IMR-90 (cell line): Measurements from ENCODE around the gene GLMP. TPM values are rescaled to one million over a fixed set of nuclear protein-coding genes. Genes with fewer than 3 reads are reported as not detected.
A peak's percentile ranks its signal among the peaks of the same experiment; 100 is the strongest.

ENCODE experiments used
- ATAC-seq: fragments of 200-7000 bp; cut with Tn5 transposase; 2 replicates; pipeline ENCODE4 v1.9.1; 2020; ENCODE audit warnings: low read depth, mild to moderate bottlenecking, moderate library complexity
- BruUV-seq: library from RNA; stranded (reverse); fragments of 400-500 nt; replicated peaks from 2 replicates; lab custom pipeline; 2021; lab: Mats Ljungman, UMichigan
- CTCF ChIA-PET: fragments of 300-600 bp; formaldehyde crosslinking; extraction: SDS; loops from one replicate; lab custom pipeline; 2021; ENCODE audit warnings: antibody characterized with exemption; lab: Yijun Ruan, JAX
- POLR2A ChIA-PET: fragments of 300-600 bp; sonication (Branson Sonifier 250); formaldehyde crosslinking; loops from one replicate; lab custom pipeline; 2022; ENCODE audit warnings: antibody characterized with exemption; ENCODE audit not compliant: unreplicated experiment; lab: Charles Lee
- DNase-seq: peaks from one replicate; pipeline ENCODE4 v3.0.0; 2013
- H2AFZ ChIP-seq: replicated peaks from 2 replicates; pipeline ENCODE3; 2013; ENCODE audit warnings: low read length, mild to moderate bottlenecking; ENCODE audit not compliant: poor library complexity
- H2AK5ac ChIP-seq: 2 replicates; pipeline ENCODE4 v1.6.1; 2013; ENCODE audit warnings: low read depth, low read length, inconsistent platforms
- H2AK9ac ChIP-seq: replicated peaks from 2 replicates; pipeline ENCODE3; 2013; ENCODE audit warnings: mild to moderate bottlenecking, low read depth, low read length, moderate library complexity; ENCODE audit not compliant: poor library complexity
- H2BK120ac ChIP-seq: 2 replicates; pipeline ENCODE4 v1.6.1; 2013; ENCODE audit warnings: low read depth, low read length, inconsistent platforms
- H2BK15ac ChIP-seq: 3 replicates; pipeline ENCODE4 v1.6.1; 2013; ENCODE audit warnings: low read depth, low read length, inconsistent platforms
- H2BK20ac ChIP-seq: 2 replicates; pipeline ENCODE4 v1.6.1; 2013; ENCODE audit warnings: low read depth, mild to moderate bottlenecking, inconsistent platforms, low read length, moderate library complexity
- H2BK5ac ChIP-seq: 2 replicates; pipeline ENCODE4 v1.6.1; 2013; ENCODE audit warnings: mild to moderate bottlenecking, low read depth, low read length, inconsistent platforms; ENCODE audit not compliant: poor library complexity, severe bottlenecking
- H3K14ac ChIP-seq: replicated peaks from 2 replicates; pipeline ENCODE4 v1.6.1; 2013; ENCODE audit warnings: low read depth, low read length, inconsistent platforms
- H3K18ac ChIP-seq: 2 replicates; pipeline ENCODE4 v1.6.1; 2013; ENCODE audit warnings: low read depth, low read length, control low read depth
- H3K23ac ChIP-seq: 2 replicates; pipeline ENCODE4 v1.6.1; 2013; ENCODE audit warnings: low read depth, low read length, inconsistent platforms
- H3K27ac ChIP-seq: 2 replicates; pipeline ENCODE4 v1.5.1; 2013; ENCODE audit warnings: mild to moderate bottlenecking, control low read depth, low read length; ENCODE audit not compliant: insufficient read depth
- H3K27me3 ChIP-seq: 2 replicates; pipeline ENCODE4 v1.6.1; 2013; ENCODE audit warnings: low read length; ENCODE audit not compliant: control insufficient read depth, insufficient read depth
- H3K36me3 ChIP-seq: 2 replicates; pipeline ENCODE4 v1.6.1; 2013; ENCODE audit warnings: low read length, mixed read lengths; ENCODE audit not compliant: control insufficient read depth, insufficient read depth
- H3K4ac ChIP-seq: 2 replicates; pipeline ENCODE4 v1.6.1; 2013; ENCODE audit warnings: low read depth, low read length, inconsistent platforms
- H3K4me1 ChIP-seq: 2 replicates; pipeline ENCODE4 v1.6.1; 2013; ENCODE audit warnings: low read length, mixed read lengths; ENCODE audit not compliant: control insufficient read depth, insufficient read depth
- H3K4me2 ChIP-seq: 2 replicates; pipeline ENCODE4 v1.6.1; 2013; ENCODE audit warnings: low read depth, mild to moderate bottlenecking, control low read depth, low read length, moderate library complexity
- H3K4me3 ChIP-seq: 2 replicates; pipeline ENCODE4 v1.5.1; 2013; ENCODE audit warnings: low read depth, mild to moderate bottlenecking, control low read depth, low read length, moderate library complexity; ENCODE audit not compliant: insufficient read depth
- H3K56ac ChIP-seq: 2 replicates; pipeline ENCODE4 v1.6.1; 2013; ENCODE audit warnings: low read length, inconsistent platforms; ENCODE audit not compliant: insufficient read depth; ENCODE audit errors: extremely low read depth
- H3K79me1 ChIP-seq, 2 experiments: 2 replicates each; pipeline ENCODE4 v1.6.1; 2013; ENCODE audit warnings: low read length in 2 of 2, inconsistent platforms in 1 of 2, low read depth in 1 of 2
- H3K9ac ChIP-seq: 2 replicates; pipeline ENCODE4 v1.6.1; 2013; ENCODE audit warnings: low read depth, low read length, control low read depth
- H3K9me1 ChIP-seq: 2 replicates; pipeline ENCODE4 v1.6.1; 2013; ENCODE audit warnings: low read length, inconsistent platforms; ENCODE audit not compliant: insufficient read depth
- H3K9me3 ChIP-seq: 2 replicates; pipeline ENCODE4 v1.6.1; 2013; ENCODE audit warnings: low read length; ENCODE audit not compliant: control insufficient read depth, insufficient read depth
- H4K20me1 ChIP-seq: 2 replicates; pipeline ENCODE4 v1.6.1; 2013; ENCODE audit warnings: low read length, inconsistent platforms; ENCODE audit not compliant: insufficient read depth
- H4K5ac ChIP-seq: 2 replicates; pipeline ENCODE4 v1.6.1; 2013; ENCODE audit warnings: mild to moderate bottlenecking, low read depth, low read length, control low read depth
- H4K8ac ChIP-seq, 2 experiments: 2 replicates each; pipeline ENCODE4 v1.6.1; 2013; ENCODE audit warnings: low read depth in 2 of 2, low read length in 2 of 2, control low read depth in 1 of 2, inconsistent platforms in 1 of 2
- H4K91ac ChIP-seq: 2 replicates; pipeline ENCODE4 v1.6.1; 2013; ENCODE audit warnings: low read depth, low read length, inconsistent platforms; ENCODE audit not compliant: insufficient read depth
- CEBPB ChIP-seq: IDR thresholded peaks from 2 replicates; pipeline ENCODE4 v1.6.1; 2012; ENCODE audit warnings: low read depth, low read length, improper control_type of control experiment
- FOS ChIP-seq: fragments of 150-350 bp; IDR thresholded peaks from 2 replicates; pipeline ENCODE4 v1.6.1; 2016; ENCODE audit warnings: low read depth, low read length
- MAFK ChIP-seq: IDR thresholded peaks from 2 replicates; pipeline ENCODE4 v1.6.1; 2012; ENCODE audit warnings: low read depth, low read length, improper control_type of control experiment
- MAZ ChIP-seq: IDR thresholded peaks from 2 replicates; pipeline ENCODE4 v1.6.1; 2012; ENCODE audit warnings: low read depth, mild to moderate bottlenecking, low read length, improper control_type of control experiment, moderate library complexity, borderline replicate concordance
- MXI1 ChIP-seq: IDR thresholded peaks from 2 replicates; pipeline ENCODE4 v1.6.1; 2012; ENCODE audit warnings: low read depth, mild to moderate bottlenecking, low read length, moderate library complexity, borderline replicate concordance
- NFE2L2 ChIP-seq: fragments of 150-350 bp; IDR thresholded peaks from 2 replicates; pipeline ENCODE4 v1.6.1; 2016; ENCODE audit warnings: low read depth, mild to moderate bottlenecking, low read length
- POLR2A ChIP-seq: IDR thresholded peaks from 2 replicates; pipeline ENCODE4 v1.6.1; 2012; ENCODE audit warnings: mild to moderate bottlenecking, low read depth, low read length
- RAD21 ChIP-seq: IDR thresholded peaks from 2 replicates; pipeline ENCODE4 v1.6.1; 2012; ENCODE audit warnings: low read length, improper control_type of control experiment
- RCOR1 ChIP-seq: IDR thresholded peaks from 2 replicates; pipeline ENCODE4 v1.6.1; 2012; ENCODE audit warnings: mild to moderate bottlenecking, low read length, improper control_type of control experiment; ENCODE audit not compliant: insufficient replicate concordance
- RFX5 ChIP-seq: IDR thresholded peaks from 2 replicates; pipeline ENCODE4 v1.8.0; 2012; ENCODE audit warnings: low read depth, mild to moderate bottlenecking, low read length, moderate library complexity
- SMC3 ChIP-seq: fragments of 150-350 bp; IDR thresholded peaks from 2 replicates; pipeline ENCODE4 v1.6.1; 2016; ENCODE audit warnings: low read depth, mild to moderate bottlenecking, antibody characterized with exemption, low read length, moderate library complexity
- dilution Hi-C: fragments of 300-500 bp; cut with HindIII; formaldehyde crosslinking; loops from one replicate; pipeline ENCODE4 v1.14.3; 2018; ENCODE audit warnings: low sequenced_read_pairs; ENCODE audit not compliant: unreplicated experiment
- in situ Hi-C: fragments of 300-500 bp; cut with MboI; formaldehyde crosslinking; loops from 3 replicates; pipeline ENCODE4 v1.14.3; 2019; ENCODE audit warnings: low sequenced_read_pairs, inconsistent platforms, mixed read lengths
- intact Hi-C: fragments of 100-400 bp; cut with micrococcal nuclease; formaldehyde crosslinking; loops from 2 replicates; pipeline ENCODE4 v1.10.0; 2022
- polyA plus RNA-seq, 3 experiments: library from polyadenylated mRNA; depleted of rRNA; stranded (reverse); fragments of >200 nt; gene quantifications; 2 replicates each; pipeline ENCODE4 v1.2.3, GENCODE V29; 2012; ENCODE audit warnings: low replicate concordance in 1 of 3
- total RNA-seq: library from RNA; depleted of rRNA; stranded (reverse); fragments of >200 nt; gene quantifications from 2 replicates; pipeline ENCODE4 v1.2.3, GENCODE V29; 2012
- TF ChIP-seq, protein P1 (sequence below): fragments of 150-350 bp; IDR thresholded peaks from 2 replicates; pipeline ENCODE4 v1.6.1; 2017; ENCODE audit warnings: mild to moderate bottlenecking, antibody characterized with exemption, low read length, low read depth
- TF ChIP-seq, protein P2 (sequence below): conservative IDR thresholded peaks from 2 replicates; pipeline ENCODE4 v1.5.1; 2012; ENCODE audit warnings: mild to moderate bottlenecking, low read depth, low read length, improper control_type of control experiment
- TF ChIP-seq, protein P3 (sequence below): fragments of 150-350 bp; IDR thresholded peaks from 2 replicates; pipeline ENCODE4 v1.6.1; 2016; ENCODE audit warnings: low read depth, mild to moderate bottlenecking, low read length, moderate library complexity, borderline replicate concordance

The GLMP gene
- total and polyA plus RNA-seq, 2 of the 4 experiments (the other 2 are of a cell fraction) = 32.6 to 43.1 TPM

DNA sequence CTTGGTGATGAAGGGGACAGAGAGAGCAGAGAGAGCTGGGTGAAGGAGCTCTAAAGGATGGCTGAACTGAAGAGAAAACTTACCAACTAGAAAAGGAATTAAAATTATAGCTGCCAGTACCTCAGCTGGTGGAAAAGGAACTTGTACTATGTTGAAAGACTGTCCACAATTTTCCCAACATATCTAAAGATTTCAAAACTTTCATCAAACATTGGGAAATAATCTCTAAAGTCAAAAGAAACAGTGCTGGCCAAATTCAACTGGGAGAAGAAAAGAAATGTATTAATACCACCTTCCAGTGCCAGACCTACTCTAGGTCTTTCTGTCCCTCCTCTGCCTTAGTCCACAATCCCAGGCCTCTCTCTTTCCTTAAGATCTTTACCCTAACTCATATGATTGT is 18.9 kb downstream of the GLMP start:
- no peak overlapping the region for H4K8ac ChIP-seq
- no peak overlapping the region for H3K4ac ChIP-seq
- H2BK15ac ChIP-seq = no peak overlapping the region
- DNase-seq = no peak
- intact Hi-C loops = no loop called here
- H3K14ac ChIP-seq = no peak overlapping the region
- in situ Hi-C loops = no loop called here
- no peak overlapping the region for H3K56ac ChIP-seq
- no peak overlapping the region for H4K91ac ChIP-seq
- H3K27ac ChIP-seq = peak overlapping the region; percentile 52; the same call in 1 of the 2 replicates
- peaks cover 8% of the 10 kb centered on the region for H3K4me1 ChIP-seq
- no TSS peak for BruUV-seq
- no peak; the same call in 1 of the 2 replicates for ATAC-seq
- no peaks in the 10 kb centered on the region for H3K9me3 ChIP-seq
- no peak overlapping the region for H3K18ac ChIP-seq
- H2AK9ac ChIP-seq = no peak overlapping the region
- no peak overlapping the region for H3K4me3 ChIP-seq
- no peak overlapping the region for H2BK120ac ChIP-seq
- H3K9me1 ChIP-seq = peaks cover 4% of the 10 kb centered on the region
- no peak overlapping the region for H3K9ac ChIP-seq
- dilution Hi-C loops = no loop called here
- H2AK5ac ChIP-seq = no peak overlapping the region
- TF ChIP-seq CEBPB (no peak), RAD21 (no peak), POLR2A (no peak), RCOR1 (no peak), FOS (no peak), RFX5 (no peak), MXI1 (no peak), MAFK (no peak), NFE2L2 (no peak), SMC3 (no peak), MAZ (no peak)
- TF ChIP-seq, protein P1, sequence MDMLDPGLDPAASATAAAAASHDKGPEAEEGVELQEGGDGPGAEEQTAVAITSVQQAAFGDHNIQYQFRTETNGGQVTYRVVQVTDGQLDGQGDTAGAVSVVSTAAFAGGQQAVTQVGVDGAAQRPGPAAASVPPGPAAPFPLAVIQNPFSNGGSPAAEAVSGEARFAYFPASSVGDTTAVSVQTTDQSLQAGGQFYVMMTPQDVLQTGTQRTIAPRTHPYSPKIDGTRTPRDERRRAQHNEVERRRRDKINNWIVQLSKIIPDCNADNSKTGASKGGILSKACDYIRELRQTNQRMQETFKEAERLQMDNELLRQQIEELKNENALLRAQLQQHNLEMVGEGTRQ = no peak
- TF ChIP-seq, protein P2, sequence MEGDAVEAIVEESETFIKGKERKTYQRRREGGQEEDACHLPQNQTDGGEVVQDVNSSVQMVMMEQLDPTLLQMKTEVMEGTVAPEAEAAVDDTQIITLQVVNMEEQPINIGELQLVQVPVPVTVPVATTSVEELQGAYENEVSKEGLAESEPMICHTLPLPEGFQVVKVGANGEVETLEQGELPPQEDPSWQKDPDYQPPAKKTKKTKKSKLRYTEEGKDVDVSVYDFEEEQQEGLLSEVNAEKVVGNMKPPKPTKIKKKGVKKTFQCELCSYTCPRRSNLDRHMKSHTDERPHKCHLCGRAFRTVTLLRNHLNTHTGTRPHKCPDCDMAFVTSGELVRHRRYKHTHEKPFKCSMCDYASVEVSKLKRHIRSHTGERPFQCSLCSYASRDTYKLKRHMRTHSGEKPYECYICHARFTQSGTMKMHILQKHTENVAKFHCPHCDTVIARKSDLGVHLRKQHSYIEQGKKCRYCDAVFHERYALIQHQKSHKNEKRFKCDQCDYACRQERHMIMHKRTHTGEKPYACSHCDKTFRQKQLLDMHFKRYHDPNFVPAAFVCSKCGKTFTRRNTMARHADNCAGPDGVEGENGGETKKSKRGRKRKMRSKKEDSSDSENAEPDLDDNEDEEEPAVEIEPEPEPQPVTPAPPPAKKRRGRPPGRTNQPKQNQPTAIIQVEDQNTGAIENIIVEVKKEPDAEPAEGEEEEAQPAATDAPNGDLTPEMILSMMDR = no peak
- TF ChIP-seq, protein P3, sequence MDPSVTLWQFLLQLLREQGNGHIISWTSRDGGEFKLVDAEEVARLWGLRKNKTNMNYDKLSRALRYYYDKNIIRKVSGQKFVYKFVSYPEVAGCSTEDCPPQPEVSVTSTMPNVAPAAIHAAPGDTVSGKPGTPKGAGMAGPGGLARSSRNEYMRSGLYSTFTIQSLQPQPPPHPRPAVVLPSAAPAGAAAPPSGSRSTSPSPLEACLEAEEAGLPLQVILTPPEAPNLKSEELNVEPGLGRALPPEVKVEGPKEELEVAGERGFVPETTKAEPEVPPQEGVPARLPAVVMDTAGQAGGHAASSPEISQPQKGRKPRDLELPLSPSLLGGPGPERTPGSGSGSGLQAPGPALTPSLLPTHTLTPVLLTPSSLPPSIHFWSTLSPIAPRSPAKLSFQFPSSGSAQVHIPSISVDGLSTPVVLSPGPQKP = no peak
- H3K4me2 ChIP-seq = no peak overlapping the region
- H3K27me3 ChIP-seq = no peaks in the 10 kb centered on the region
- no peak overlapping the region for H3K23ac ChIP-seq
- peaks cover 48% of the 10 kb centered on the region for H3K36me3 ChIP-seq
- no peak overlapping the region for H2BK20ac ChIP-seq
- ChIA-PET CTCF (no interaction called here), POLR2A (no interaction called here)
- peaks cover 29 to 58% of the 10 kb centered on the region in 2 experiments for H3K79me1 ChIP-seq
- peaks cover 30% of the 10 kb centered on the region for H4K20me1 ChIP-seq
- H2BK5ac ChIP-seq = no peak overlapping the region
- no peak overlapping the region for H4K5ac ChIP-seq
- H2AFZ ChIP-seq = no peak overlapping the region
